Adrenal gland (tissue), 12 donors: ENCODE measurements around the gene COL26A1. TPM values are rescaled to one million over a fixed set of nuclear protein-coding genes. Genes with fewer than 3 reads are reported as not detected.
"Not testable (repeated sequence)": the region's sequence is repeated elsewhere in the genome, so short reads cannot be mapped to it uniquely, and the experiment has no call there.

ENCODE experiments used
- DNase-seq, 7 donors: peaks; one replicate each; pipeline ENCODE4 v3.0.0-alpha.2; 2019 to 2020
- H3K27ac ChIP-seq, 5 donors: fragments of 200-600 bp; sonication (generic) in 4 of 5; 1 replicate in 3 of 5; 2 replicates in 2 of 5; pipeline versions ENCODE4 v1.5.1 to v1.8.0; 2016 to 2020; ENCODE audit warnings: mild to moderate bottlenecking in 1 of 5
- H3K27me3 ChIP-seq: fragments of 200-600 bp; 2 replicates; pipeline ENCODE4 v1.8.0; 2021
- H3K36me3 ChIP-seq, 2 donors: fragments of 200-600 bp; replicated peaks in 1 of 2; 1 replicate in 1 of 2; 2 replicates in 1 of 2; pipeline versions ENCODE4 v1.5.1 to v1.8.0; 2018 to 2022
- H3K4me1 ChIP-seq, 2 donors: fragments of 200-600 bp; replicated peaks in 1 of 2; 1 replicate in 1 of 2; 2 replicates in 1 of 2; pipeline versions ENCODE4 v1.5.1 to v1.8.0; 2018 to 2021
- H3K4me3 ChIP-seq, 4 donors: fragments of 200-600 bp; sonication (generic) in 3 of 4; one replicate each; pipeline ENCODE4 v1.5.1; 2016 to 2018
- H3K9me3 ChIP-seq, 3 donors: fragments of 200-600 bp; sonication (generic) in 1 of 3; replicated peaks in 1 of 3; 1 replicate in 2 of 3; 2 replicates in 1 of 3; pipeline versions ENCODE4 v1.5.1 to v1.8.0; 2016 to 2021
- CTCF ChIP-seq, 6 experiments: fragments of 450-650 bp in 4 of 6; fragments of 200-600 bp in 2 of 6; sonication (generic) in 1 of 6; IDR thresholded peaks; 1 replicate in 5 of 6; 2 replicates in 1 of 6; pipeline versions ENCODE4 v1.5.1 to v1.8.0; 2016 to 2021; ENCODE audit warnings: antibody characterized with exemption in 6 of 6, mild to moderate bottlenecking in 2 of 6, moderate library complexity in 1 of 6
- POLR2A ChIP-seq, 2 donors: fragments of 450-650 bp; IDR thresholded peaks; one replicate each; pipeline ENCODE4 v1.6.1; 2017; ENCODE audit warnings: antibody characterized with exemption in 2 of 2, mild to moderate bottlenecking in 2 of 2, moderate library complexity in 1 of 2
- WGBS, 4 donors: extraction: QIAGEN DNeasy Blood & Tissue Kit in 2 of 4; methylation state at CpG; one replicate each; pipeline versions ENCODE4 v1.1.5 to v1.1.7; 2013 to 2017; 5-methylcytosine and 5-hydroxymethylcytosine counted together
- intact Hi-C, 2 donors: fragments of 100-400 bp; cut with DNase I; formaldehyde crosslinking; loops; one replicate each; pipeline versions ENCODE4 v1.14.1 to v1.15.0; 2022 to 2023
- polyA plus RNA-seq, 3 donors: library from polyadenylated mRNA; stranded (reverse); fragments of 200-250 nt in 2 of 3; fragments of 350-450 nt in 1 of 3; fragmentation: Illumina TruSeq in 1 of 3; extraction: RNeasy Lipid Tissue Mini Kit (QIAGEN cat#74804) in 1 of 3; gene quantifications; one replicate each; pipeline ENCODE4 v1.2.3, GENCODE V29; 2013 to 2014
- total RNA-seq, 9 donors: library from RNA; depleted of rRNA in 4 of 9; stranded (reverse); fragments of >200 nt in 4 of 9; fragments of 120-200 nt in 1 of 9; fragmentation: NEBNext Ultra II Directional in 1 of 9; extraction: Animal tissue kit (Norgen Biotek cat#: 25700) in 1 of 9; gene quantifications; one replicate each; pipeline versions ENCODE4 v1.1.0 to v1.2.4, GENCODE V29; 2013 to 2023
- donor health status: healthy with polysubstance abuse.
- donor health status: Bipolar disorder and iron deficiency.
- donor health status: DM: yes; HTN: yes; CAD: no.
- donor health status: DM: no; HTN: no; CAD: no.
- donor health status: DM: no; HTN: no; CAD: no.
- donor health status: DM: yes; HTN: yes; CAD: no.

The COL26A1 gene
- total and polyA plus RNA-seq, 12 donors, result 0.64 to 18.8 (median 4.6) TPM

GRCh38 chr7:101432316-101432715, 69.6 kb downstream of the COL26A1 start:
- Histone ChIP-seq H3K4me3 (no peak overlapping the region), H3K27me3 (no peaks in the 10 kb centered on the region), H3K4me1 (no peaks in the 10 kb centered on the region), H3K27ac (no peak overlapping the region), H3K36me3 (no peaks in the 10 kb centered on the region), H3K9me3 (no peaks in the 10 kb centered on the region)
- 91 to 98% (median 94%) methylated on average over 2 to 3 of the region's 3 CpGs for WGBS, 4 donors
- TF ChIP-seq CTCF (IDR thresholded peaks at IDR 0.05) (no peak), POLR2A (IDR thresholded peaks at IDR 0.05) (no peak)
- no peak for DNase-seq
- intact Hi-C loops, result no loop called here

- WGBS, 4 donors, result 84 to 96% (median 89%) methylated on average over 4 of the region's 4 CpGs
- no peak for DNase-seq
- Histone ChIP-seq H3K36me3 (no peaks in the 10 kb centered on the region), H3K9me3 (no peaks in the 10 kb centered on the region), H3K27ac (no peak overlapping the region), H3K4me1 (no peaks in the 10 kb centered on the region), H3K27me3 (no peaks in the 10 kb centered on the region), H3K4me3 (no peak overlapping the region)
- TF ChIP-seq CTCF (IDR thresholded peaks at IDR 0.05) (no peak), POLR2A (IDR thresholded peaks at IDR 0.05) (no peak)
- intact Hi-C loops, result no loop called here
Observed at GRCh38 chr7:101433688-101434087, 71.0 kb downstream of the COL26A1 start.

- 90 to 91% (median 90%) methylated on average over 7 to 8 of the region's 8 CpGs for WGBS, 4 donors
Observed at GRCh38 chr7:101434155-101434554, 71.5 kb downstream of the COL26A1 start.

GRCh38 chr7:101435461-101436220, 73.0 kb downstream of the COL26A1 start:
- H3K36me3 ChIP-seq, result no peaks in the 10 kb centered on the region
- no peaks in the 10 kb centered on the region for H3K9me3 ChIP-seq
- TF ChIP-seq POLR2A (IDR thresholded peaks at IDR 0.05) (no peak), CTCF (IDR thresholded peaks at IDR 0.05) (no peak)
- WGBS, 4 donors, result 56 to 61% (median 59%) methylated on average over 10 to 22 of the region's 22 CpGs
- DNase-seq, result no peak
- H3K4me3 ChIP-seq, result no peak overlapping the region
- H3K27me3 ChIP-seq, result no peaks in the 10 kb centered on the region
- intact Hi-C loops, result loop anchor here in 1 of 2 donors (5.0 kb wide), 1 partner anchor 73 kb away; the partner anchor contains the start of gene COL26A1
- no peak overlapping the region for H3K27ac ChIP-seq
- no peaks in the 10 kb centered on the region for H3K4me1 ChIP-seq

More at GRCh38 chr7:101434155-101434554, 71.5 kb downstream of the COL26A1 start:
- H3K9me3 ChIP-seq, H3K27ac ChIP-seq, H3K27me3 ChIP-seq, H3K4me3 ChIP-seq, H3K4me1 ChIP-seq, H3K36me3 ChIP-seq, DNase-seq, intact Hi-C loops: not testable (repeated sequence)
